ENCODE results near the gene ZFP91. TPM values are rescaled to one million over a fixed set of nuclear protein-coding genes. Genes with fewer than 3 reads are reported as not detected.

ZFP91 gene
- total and polyA plus RNA-seq, 2 experiments from 2014 or later, result 21.4 to 59.0 TPM

- Histone ChIP-seq H3K4me3 (no peak overlapping the region), H3K9ac (no peak overlapping the region), H3K79me2 (ENCODE audit: insufficient read depth) (no peaks in the 10 kb centered on the region), H2AFZ (no peak overlapping the region), H3K9me3 (ENCODE audit: low read depth) (no peaks in the 10 kb centered on the region), H3K9me2 (ENCODE audit: insufficient read depth) (no peaks in the 10 kb centered on the region), H4K20me1 (ENCODE audit: insufficient read depth) (no peaks in the 10 kb centered on the region), H3K27me3 (replicated peaks; ENCODE audit: insufficient read depth) (no peaks in the 10 kb centered on the region), H3K27ac (no peak overlapping the region), H3K36me3 (ENCODE audit: low read depth) (no peaks in the 10 kb centered on the region), H3K4me2 (ENCODE audit: unreplicated experiment) (no peak overlapping the region), H3F3A (ENCODE audit: insufficient read depth) (no peaks in the 10 kb centered on the region), H3K4me1 (ENCODE audit: insufficient read depth) (no peaks in the 10 kb centered on the region)
- TF ChIP-seq EZH2phosphoT487 (IDR thresholded peaks at IDR 0.05; ENCODE audit: insufficient read depth, low read depth), result no peak
- no peak for TF ChIP-seq EZH2 (IDR thresholded peaks at IDR 0.05; ENCODE audit: insufficient read depth, poor library complexity, severe bottlenecking)
- WGBS, 2 experiments (ENCODE audit: low coverage in 1 of 2, low lambda C conversion rate in 2 of 2, missing lambda C conversion rate in 2 of 2), result 88 to 92% methylated on average over 6 of the region's 6 CpGs
- in situ Hi-C loops (cut with MboI), result no loop called here
- no peak for DNase-seq
Observed at GRCh38 chr11:58639103-58639502, 60.2 kb downstream of the ZFP91 start.

DNA sequence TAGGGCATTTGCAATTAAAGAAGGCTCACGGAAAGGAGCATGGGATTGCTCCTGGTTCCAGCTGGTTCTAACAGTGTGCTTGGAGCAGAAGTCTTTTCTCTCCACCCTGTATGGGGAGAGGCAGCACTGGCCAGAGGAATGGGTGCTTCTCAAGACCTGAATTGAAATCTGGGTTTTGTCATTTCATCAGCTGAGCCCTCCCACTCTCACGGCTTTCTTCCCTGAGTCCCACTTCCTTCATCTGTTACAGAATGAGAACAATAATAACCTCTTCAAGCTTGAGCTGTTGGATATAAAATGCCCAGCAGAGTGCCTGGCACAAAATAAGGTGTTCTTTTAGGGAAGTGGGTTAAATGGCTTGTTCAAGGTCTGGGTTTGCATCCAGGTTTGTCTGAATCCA lies 60.8 kb downstream of the ZFP91 start:
- no peak overlapping the region for H3K9ac ChIP-seq
- 58 to 59% methylated on average over 2 of the region's 2 CpGs for WGBS, 2 experiments (ENCODE audit: low coverage in 1 of 2, low lambda C conversion rate in 2 of 2, missing lambda C conversion rate in 2 of 2)
- H3K4me1 ChIP-seq (ENCODE audit: insufficient read depth), result no peaks in the 10 kb centered on the region
- no peaks in the 10 kb centered on the region for H3K79me2 ChIP-seq (ENCODE audit: insufficient read depth)
- no peaks in the 10 kb centered on the region for H3K9me2 ChIP-seq (ENCODE audit: insufficient read depth)
- TF ChIP-seq EZH2 (IDR thresholded peaks at IDR 0.05; ENCODE audit: insufficient read depth, poor library complexity, severe bottlenecking), result no peak
- TF ChIP-seq EZH2phosphoT487 (IDR thresholded peaks at IDR 0.05; ENCODE audit: insufficient read depth, low read depth), result no peak
- H3F3A ChIP-seq (ENCODE audit: insufficient read depth), result no peaks in the 10 kb centered on the region
- no peak overlapping the region for H3K4me3 ChIP-seq
- no peak overlapping the region for H3K27ac ChIP-seq
- no peaks in the 10 kb centered on the region for H3K36me3 ChIP-seq (ENCODE audit: low read depth)
- DNase-seq, result no peak
- no peak overlapping the region for H2AFZ ChIP-seq
- no peaks in the 10 kb centered on the region for H3K27me3 ChIP-seq (replicated peaks; ENCODE audit: insufficient read depth)
- H3K4me2 ChIP-seq (ENCODE audit: unreplicated experiment), result no peak overlapping the region
- H4K20me1 ChIP-seq (ENCODE audit: insufficient read depth), result no peaks in the 10 kb centered on the region
- no peaks in the 10 kb centered on the region for H3K9me3 ChIP-seq (ENCODE audit: low read depth)
- in situ Hi-C loops (cut with MboI), result no loop called here

DNA sequence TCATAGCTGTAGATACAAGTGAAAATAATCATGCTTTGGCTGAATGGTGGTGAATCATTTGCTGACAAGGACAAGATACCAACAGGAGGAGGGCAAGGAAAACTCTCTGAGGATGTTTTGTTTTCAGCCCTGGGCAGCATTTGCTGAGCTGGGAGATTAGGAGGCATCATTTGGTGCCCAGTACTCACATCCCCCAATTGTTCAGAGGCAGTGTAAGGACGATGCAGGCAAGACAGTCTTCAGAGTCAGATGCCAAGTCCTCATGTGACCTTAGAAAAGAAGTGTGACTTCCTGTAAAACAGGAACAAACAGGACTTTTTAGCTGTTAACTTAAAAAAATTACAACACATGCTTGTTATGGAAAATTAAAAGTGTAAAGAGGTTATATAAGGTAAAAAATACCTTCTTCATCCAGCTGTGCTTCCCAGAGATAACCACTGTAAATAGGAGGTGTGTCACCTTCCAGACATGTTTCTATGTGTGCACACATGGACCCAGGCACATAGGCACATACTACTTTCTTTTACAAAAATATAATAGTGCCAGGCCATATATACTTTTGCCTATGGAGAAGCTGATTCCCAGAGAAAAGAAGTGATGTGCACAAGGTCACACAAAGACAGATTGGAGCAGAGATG lies 61.6 kb downstream of the ZFP91 start:
- no peaks in the 10 kb centered on the region for H3K79me2 ChIP-seq (ENCODE audit: insufficient read depth)
- no peaks in the 10 kb centered on the region for H3K4me1 ChIP-seq (ENCODE audit: insufficient read depth)
- no peaks in the 10 kb centered on the region for H3K9me3 ChIP-seq (ENCODE audit: low read depth)
- H3K27ac ChIP-seq, result no peak overlapping the region
- no peak overlapping the region for H3K4me2 ChIP-seq (ENCODE audit: unreplicated experiment)
- no peak overlapping the region for H3K9ac ChIP-seq
- H3F3A ChIP-seq (ENCODE audit: insufficient read depth), result no peaks in the 10 kb centered on the region
- no peak for TF ChIP-seq EZH2 (IDR thresholded peaks at IDR 0.05; ENCODE audit: insufficient read depth, poor library complexity, severe bottlenecking)
- TF ChIP-seq EZH2phosphoT487 (IDR thresholded peaks at IDR 0.05; ENCODE audit: insufficient read depth, low read depth), result no peak
- no peaks in the 10 kb centered on the region for H3K27me3 ChIP-seq (replicated peaks; ENCODE audit: insufficient read depth)
- DNase-seq, result no peak
- H3K4me3 ChIP-seq, result no peak overlapping the region
- in situ Hi-C loops (cut with MboI), result no loop called here
- H4K20me1 ChIP-seq (ENCODE audit: insufficient read depth), result no peaks in the 10 kb centered on the region
- H3K9me2 ChIP-seq (ENCODE audit: insufficient read depth), result no peaks in the 10 kb centered on the region
- no peaks in the 10 kb centered on the region for H3K36me3 ChIP-seq (ENCODE audit: low read depth)
- 0 to 5% methylated on average over 1 of the region's 1 CpG for WGBS, 2 experiments (ENCODE audit: low coverage in 1 of 2, low lambda C conversion rate in 2 of 2, missing lambda C conversion rate in 2 of 2)
- no peak overlapping the region for H2AFZ ChIP-seq

- DNase-seq, result no peak
- in situ Hi-C loops (cut with MboI), result no loop called here
- H3K27me3 ChIP-seq (replicated peaks; ENCODE audit: insufficient read depth), result no peaks in the 10 kb centered on the region
- no peak overlapping the region for H3K27ac ChIP-seq
- no peak overlapping the region for H3K9ac ChIP-seq
- H2AFZ ChIP-seq, result no peak overlapping the region
- H3K4me3 ChIP-seq, result no peak overlapping the region
- H3F3A ChIP-seq (ENCODE audit: insufficient read depth), result no peaks in the 10 kb centered on the region
- no peaks in the 10 kb centered on the region for H3K79me2 ChIP-seq (ENCODE audit: insufficient read depth)
- no peaks in the 10 kb centered on the region for H3K9me2 ChIP-seq (ENCODE audit: insufficient read depth)
- H3K36me3 ChIP-seq (ENCODE audit: low read depth), result no peaks in the 10 kb centered on the region
- H3K4me2 ChIP-seq (ENCODE audit: unreplicated experiment), result no peak overlapping the region
- H4K20me1 ChIP-seq (ENCODE audit: insufficient read depth), result no peaks in the 10 kb centered on the region
- TF ChIP-seq EZH2 (IDR thresholded peaks at IDR 0.05; ENCODE audit: insufficient read depth, poor library complexity, severe bottlenecking), result no peak
- TF ChIP-seq EZH2phosphoT487 (IDR thresholded peaks at IDR 0.05; ENCODE audit: insufficient read depth, low read depth), result no peak
- WGBS, 2 experiments (ENCODE audit: low coverage in 1 of 2, low lambda C conversion rate in 2 of 2, missing lambda C conversion rate in 2 of 2), result 91 to 94% methylated on average over 3 of the region's 3 CpGs
- H3K9me3 ChIP-seq (ENCODE audit: low read depth), result no peaks in the 10 kb centered on the region
- H3K4me1 ChIP-seq (ENCODE audit: insufficient read depth), result no peaks in the 10 kb centered on the region
Observed at GRCh38 chr11:58641341-58641740, 62.5 kb downstream of the ZFP91 start.

Measured in GM23248 (cell line).